NCI-H1417 treated with DMSO at 0.1 percent for 48 hours (cell line): ENCODE measurements around the gene TMPRSS11A.

Experiments used
- DNase-seq: peaks from one replicate; lab custom pipeline; 2025; lab: John Stamatoyannopoulos, UW

The TMPRSS11A gene

GRCh38 chr4:67911638-67912037 is 51.7 kb downstream of the TMPRSS11A start:
- DNase-seq, result no peak

- DNase-seq, result no peak
Observed at GRCh38 chr4:67911141-67911540, 52.2 kb downstream of the TMPRSS11A start.

GRCh38 chr4:67910585-67910905 is 52.7 kb downstream of the TMPRSS11A start:
- DNase-seq, result no peak

- DNase-seq, result no peak
Observed at GRCh38 chr4:67909905-67910584, 53.2 kb downstream of the TMPRSS11A start.

GRCh38 chr4:67907650-67908049 is 55.6 kb downstream of the TMPRSS11A start:
- no peak for DNase-seq

GRCh38 chr4:67899096-67899495 is 64.2 kb downstream of the TMPRSS11A start:
- DNase-seq, result no peak

GRCh38 chr4:67897686-67898085 is 65.6 kb downstream of the TMPRSS11A start:
- DNase-seq, result no peak

- DNase-seq, result no peak
Observed at GRCh38 chr4:67896421-67897065, 66.8 kb downstream of the TMPRSS11A start.

- no peak for DNase-seq
Observed at GRCh38 chr4:67894659-67895058, 68.6 kb downstream of the TMPRSS11A start.

GRCh38 chr4:67892905-67893304 is 70.4 kb downstream of the TMPRSS11A start:
- DNase-seq, result no peak

- DNase-seq, result no peak
Observed at GRCh38 chr4:67892253-67892652, 71.0 kb downstream of the TMPRSS11A start.

- DNase-seq, result no peak
Observed at GRCh38 chr4:67891645-67892044, 71.6 kb downstream of the TMPRSS11A start.

- DNase-seq, result no peak
Observed at GRCh38 chr4:67886281-67886680, 77.0 kb downstream of the TMPRSS11A start.

GRCh38 chr4:67885762-67886161 is 77.5 kb downstream of the TMPRSS11A start:
- DNase-seq, result no peak

- DNase-seq, result no peak
Observed at GRCh38 chr4:67884701-67885100, 78.6 kb downstream of the TMPRSS11A start.

GRCh38 chr4:67883902-67884301 is 79.4 kb downstream of the TMPRSS11A start, which contains the start of gene TMPRSS11D:
Gene TMPRSS11D (minus strand): TSS chr4:67884002. CDS start chr4:67883933, 69 bp downstream.
- no peak for DNase-seq

- no peak for DNase-seq
Observed at GRCh38 chr4:67883458-67883857, 79.8 kb downstream of the TMPRSS11A start.

- DNase-seq, result no peak
Observed at GRCh38 chr4:67880866-67881610, 82.3 kb downstream of the TMPRSS11A start.

- DNase-seq, result no peak
Observed at GRCh38 chr4:67879486-67879885, 83.8 kb downstream of the TMPRSS11A start.

- no peak for DNase-seq
Observed at GRCh38 chr4:67877086-67877485, 86.2 kb downstream of the TMPRSS11A start.

- DNase-seq, result no peak
Observed at GRCh38 chr4:67874986-67875385, 88.3 kb downstream of the TMPRSS11A start.

- no peak for DNase-seq
Observed at GRCh38 chr4:67873116-67873515, 90.2 kb downstream of the TMPRSS11A start.

- DNase-seq, result no peak
Observed at GRCh38 chr4:67871867-67872266, 91.4 kb downstream of the TMPRSS11A start.
